WI38 (cell line): Measurements from ENCODE around the gene IL1RAPL2.

Experiments used
- H3K4me3 ChIP-seq: 2 replicates; pipeline ENCODE4 v1.5.1; 2011; ENCODE audit warnings: low read depth, mild to moderate bottlenecking, control low read depth, low read length
- TF ChIP-seq, protein P1 (sequence below): IDR thresholded peaks from 2 replicates; pipeline ENCODE4 v1.5.1; 2012; ENCODE audit warnings: low read depth, mild to moderate bottlenecking, control low read depth, low read length

IL1RAPL2 gene

DNA sequence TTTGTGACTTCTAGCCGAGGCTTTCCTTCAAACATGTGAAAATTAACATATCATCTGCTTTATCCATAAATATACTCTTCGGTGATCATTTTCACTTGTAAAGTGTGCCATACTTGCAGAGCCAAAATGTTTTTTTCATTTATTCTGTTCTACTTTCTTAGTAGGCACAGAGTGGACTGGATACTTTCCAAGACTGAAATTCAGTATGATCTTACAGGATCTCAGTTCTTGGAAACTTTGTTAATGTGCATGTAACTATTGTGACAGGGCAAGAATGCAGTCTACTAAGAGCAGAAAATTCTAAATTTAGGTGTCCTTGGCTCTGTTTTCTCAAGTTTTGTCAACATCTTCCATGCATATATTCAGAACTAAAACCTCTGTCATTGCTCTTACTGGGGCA, 369.6 kb downstream of the IL1RAPL2 start:
- TF ChIP-seq, protein P1, sequence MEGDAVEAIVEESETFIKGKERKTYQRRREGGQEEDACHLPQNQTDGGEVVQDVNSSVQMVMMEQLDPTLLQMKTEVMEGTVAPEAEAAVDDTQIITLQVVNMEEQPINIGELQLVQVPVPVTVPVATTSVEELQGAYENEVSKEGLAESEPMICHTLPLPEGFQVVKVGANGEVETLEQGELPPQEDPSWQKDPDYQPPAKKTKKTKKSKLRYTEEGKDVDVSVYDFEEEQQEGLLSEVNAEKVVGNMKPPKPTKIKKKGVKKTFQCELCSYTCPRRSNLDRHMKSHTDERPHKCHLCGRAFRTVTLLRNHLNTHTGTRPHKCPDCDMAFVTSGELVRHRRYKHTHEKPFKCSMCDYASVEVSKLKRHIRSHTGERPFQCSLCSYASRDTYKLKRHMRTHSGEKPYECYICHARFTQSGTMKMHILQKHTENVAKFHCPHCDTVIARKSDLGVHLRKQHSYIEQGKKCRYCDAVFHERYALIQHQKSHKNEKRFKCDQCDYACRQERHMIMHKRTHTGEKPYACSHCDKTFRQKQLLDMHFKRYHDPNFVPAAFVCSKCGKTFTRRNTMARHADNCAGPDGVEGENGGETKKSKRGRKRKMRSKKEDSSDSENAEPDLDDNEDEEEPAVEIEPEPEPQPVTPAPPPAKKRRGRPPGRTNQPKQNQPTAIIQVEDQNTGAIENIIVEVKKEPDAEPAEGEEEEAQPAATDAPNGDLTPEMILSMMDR: no peak
- H3K4me3 ChIP-seq: no peak overlapping the region

DNA sequence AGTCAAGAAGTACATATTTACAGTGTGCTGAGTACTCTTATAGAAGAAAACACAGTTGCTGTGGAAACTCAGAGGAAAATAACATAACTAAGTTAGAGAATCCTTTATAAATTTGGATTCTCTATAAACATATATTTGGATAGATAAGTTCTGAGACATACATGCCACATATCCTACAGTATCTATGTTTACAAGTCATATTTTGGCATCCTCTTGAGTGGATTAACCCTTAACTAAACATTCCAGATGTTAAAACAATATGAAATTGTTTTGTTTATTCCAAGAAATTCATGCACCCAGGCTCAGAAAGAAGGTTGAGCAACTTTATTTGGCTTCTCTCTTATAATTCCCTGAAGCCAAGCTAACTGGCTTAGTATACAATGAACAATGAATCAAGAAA, 387.3 kb downstream of the IL1RAPL2 start:
- no peak overlapping the region for H3K4me3 ChIP-seq
- TF ChIP-seq, protein P1: no peak

DNA sequence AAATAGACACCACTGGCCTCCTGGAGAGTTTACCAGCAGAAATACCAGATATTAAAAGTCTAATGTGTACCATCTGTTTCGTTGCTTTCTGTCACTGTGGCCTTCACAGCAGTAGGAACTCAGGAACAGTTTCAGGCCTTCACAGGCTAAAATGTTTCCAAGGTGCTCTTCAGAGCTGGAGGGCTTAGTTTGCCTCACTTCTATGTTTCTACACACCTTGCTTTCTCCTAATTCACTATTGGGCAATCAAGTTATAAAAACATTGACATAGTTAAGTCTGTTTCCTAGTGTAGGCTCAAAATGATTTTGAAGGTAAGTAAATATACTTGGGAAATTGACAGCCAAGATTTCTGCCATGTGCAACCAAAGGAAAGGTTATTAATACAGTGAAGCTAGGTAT, 395.9 kb downstream of the IL1RAPL2 start:
- no peak overlapping the region for H3K4me3 ChIP-seq
- TF ChIP-seq, protein P1: no peak

DNA sequence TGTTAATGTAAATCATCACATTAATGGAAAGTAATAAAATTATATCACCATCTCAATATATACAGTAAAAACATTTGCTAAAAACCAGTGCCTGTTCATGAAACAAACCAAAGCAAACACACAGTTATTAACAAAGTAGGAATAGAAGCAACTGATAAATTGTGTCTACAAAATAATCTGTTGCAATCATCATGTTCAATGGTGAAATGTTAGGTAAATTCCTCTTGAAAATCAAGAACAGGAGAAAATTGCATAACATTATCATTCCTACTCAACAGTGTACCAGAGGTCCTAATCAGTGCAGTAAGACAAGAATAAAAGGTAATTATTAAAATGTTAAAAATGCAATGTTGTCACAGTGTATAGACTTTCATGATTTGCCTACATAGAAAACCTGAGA, 402.2 kb downstream of the IL1RAPL2 start:
- TF ChIP-seq, protein P1: no peak
- no peak overlapping the region for H3K4me3 ChIP-seq

DNA sequence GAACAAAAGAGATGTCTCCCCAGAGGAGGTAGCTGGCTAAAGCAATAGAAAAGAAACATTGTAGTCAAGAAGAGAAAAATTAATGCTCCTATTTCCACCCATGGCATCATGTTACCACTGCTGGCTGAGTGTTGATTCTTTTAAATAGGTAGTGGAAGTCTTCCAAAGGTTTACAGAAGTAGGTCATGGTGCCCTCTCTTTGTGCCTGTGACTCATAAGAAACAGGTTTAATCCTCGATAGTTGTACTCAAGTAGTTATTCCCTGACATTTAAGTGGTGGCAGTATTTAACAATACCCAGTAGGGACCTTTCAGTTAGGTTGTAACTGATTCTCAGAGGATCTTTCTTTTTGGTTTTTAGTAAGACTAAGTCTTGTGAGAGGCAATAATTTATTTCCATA, 406.7 kb downstream of the IL1RAPL2 start:
- TF ChIP-seq, protein P1: no peak
- no peak overlapping the region for H3K4me3 ChIP-seq

DNA sequence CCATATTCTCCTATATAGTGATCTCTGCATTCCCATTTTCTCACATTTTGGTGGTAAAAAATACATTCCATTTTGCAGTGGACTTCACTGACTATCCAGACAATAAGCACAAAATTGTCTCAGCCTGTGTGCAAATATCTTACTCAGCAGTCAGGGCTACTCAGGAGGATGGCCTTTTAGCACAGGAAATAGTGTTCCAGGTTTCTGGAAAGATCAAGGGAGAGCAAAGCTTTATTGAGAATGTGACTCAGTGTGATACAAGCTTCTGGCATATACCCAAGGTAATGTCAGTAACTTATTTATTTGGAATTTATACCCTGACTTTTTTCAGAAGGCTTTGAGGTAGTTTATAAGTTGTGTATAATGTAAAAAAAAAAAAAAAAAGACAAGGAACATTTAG, 421.1 kb downstream of the IL1RAPL2 start:
- TF ChIP-seq, protein P1: no peak
- H3K4me3 ChIP-seq: no peak overlapping the region

DNA sequence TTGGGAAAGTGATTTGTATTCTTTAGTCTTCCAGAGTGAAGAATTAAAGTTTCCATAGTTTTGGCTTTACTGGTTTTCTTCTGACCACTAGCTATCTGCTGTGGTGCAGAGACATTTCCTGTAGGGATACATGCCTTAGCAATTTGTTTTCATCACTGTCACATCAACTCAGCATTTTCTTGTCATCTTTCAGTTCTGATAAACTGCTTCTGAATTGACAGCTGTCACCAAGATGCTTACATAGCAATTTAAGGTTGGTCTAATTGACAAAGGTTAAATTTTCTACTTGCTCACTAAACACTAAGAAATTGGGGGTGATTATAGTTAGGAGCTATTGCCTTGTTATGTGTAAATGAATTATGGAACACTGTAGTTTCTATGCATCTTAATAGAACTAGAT, 422.0 kb downstream of the IL1RAPL2 start:
- no peak overlapping the region for H3K4me3 ChIP-seq
- TF ChIP-seq, protein P1: no peak
